ENCODE results near the gene SRP14. TPM values are rescaled to one million over a fixed set of nuclear protein-coding genes. Genes with fewer than 3 reads are reported as not detected.

The SRP14 gene
- total RNA-seq, 1 experiment from 2014 or later, result 223 TPM

GRCh38 chr15:40072216-40072990, 33.4 kb upstream of the SRP14 start:
- no peaks in the 10 kb centered on the region for H3K9me3 Mint-ChIP-seq (ENCODE audit: unreplicated experiment)
- no peak overlapping the region for H3K27ac Mint-ChIP-seq (ENCODE audit: unreplicated experiment)
- H3K36me3 ChIP-seq (ENCODE audit: control insufficient read depth, insufficient read depth, low read length), result no peaks in the 10 kb centered on the region; the same call in 1 of the 2 replicates
- no peaks in the 10 kb centered on the region for H3K27me3 Mint-ChIP-seq (ENCODE audit: insufficient read depth, unreplicated experiment)
- no peak overlapping the region for H3K4me3 ChIP-seq (ENCODE audit: low read depth, low read length)
- intact Hi-C loops (cut with micrococcal nuclease; ENCODE audit: unreplicated experiment), result no loop called here
- POLR2A ChIA-PET, result no interaction called here
- CTCF ChIA-PET, result no interaction called here
- TF ChIP-seq CTCF (IDR thresholded peaks at IDR 0.05; ENCODE audit: insufficient read depth in 1 of 2, low read depth in 1 of 2, low read length in 1 of 2, severe bottlenecking in 1 of 2, unreplicated experiment in 1 of 2), result no peak
- no peak for DNase-seq
- peaks cover 7% of the 10 kb centered on the region; the same call in 1 of the 2 replicates for H3K4me1 ChIP-seq
- H3K27me3 ChIP-seq (replicated peaks; ENCODE audit: control insufficient read depth, insufficient read depth, low read length), result no peaks in the 10 kb centered on the region
- no peak overlapping the region for H3K4me3 Mint-ChIP-seq (ENCODE audit: unreplicated experiment)
- no peaks in the 10 kb centered on the region for H3K9me3 ChIP-seq
- no peaks in the 10 kb centered on the region for H3K36me3 Mint-ChIP-seq (ENCODE audit: insufficient read depth, unreplicated experiment)
- peaks cover 8% of the 10 kb centered on the region for H3K4me1 Mint-ChIP-seq (ENCODE audit: low read depth, unreplicated experiment)
- BruUV-seq (replicated peaks), result no TSS peak

- TF ChIP-seq CTCF (IDR thresholded peaks at IDR 0.05; ENCODE audit: insufficient read depth in 1 of 2, low read depth in 1 of 2, low read length in 1 of 2, severe bottlenecking in 1 of 2, unreplicated experiment in 1 of 2), result no peak
- ChIA-PET CTCF (interaction anchor here (0.6 kb wide), 1 partner anchor 18 kb away, joined by 3 read pairs; no protein-coding TSS in a partner anchor), POLR2A (no interaction called here)
- Mint-ChIP-seq H3K4me1 (ENCODE audit: low read depth, unreplicated experiment) (peaks cover 8% of the 10 kb centered on the region), H3K9me3 (ENCODE audit: unreplicated experiment) (no peaks in the 10 kb centered on the region), H3K27me3 (ENCODE audit: insufficient read depth, unreplicated experiment) (no peaks in the 10 kb centered on the region), H3K36me3 (ENCODE audit: insufficient read depth, unreplicated experiment) (no peaks in the 10 kb centered on the region), H3K27ac (ENCODE audit: unreplicated experiment) (no peak overlapping the region), H3K4me3 (ENCODE audit: unreplicated experiment) (no peak overlapping the region)
- Histone ChIP-seq H3K9me3 (no peaks in the 10 kb centered on the region), H3K4me3 (ENCODE audit: low read depth, low read length) (no peak overlapping the region), H3K36me3 (ENCODE audit: control insufficient read depth, insufficient read depth, low read length) (no peaks in the 10 kb centered on the region; the same call in 1 of the 2 replicates), H3K27me3 (replicated peaks; ENCODE audit: control insufficient read depth, insufficient read depth, low read length) (no peaks in the 10 kb centered on the region), H3K4me1 (peaks cover 7% of the 10 kb centered on the region; the same call in 1 of the 2 replicates)
- BruUV-seq (replicated peaks), result no TSS peak
- DNase-seq, result no peak
- intact Hi-C loops (cut with micrococcal nuclease; ENCODE audit: unreplicated experiment), result no loop called here
These were observed 31.7 kb upstream of the SRP14 start for GRCh38 chr15:40070608-40071218.

GRCh38 chr15:40070166-40070557, 31.2 kb upstream of the SRP14 start:
- Mint-ChIP-seq H3K4me1 (ENCODE audit: low read depth, unreplicated experiment) (peaks cover 2% of the 10 kb centered on the region), H3K4me3 (ENCODE audit: unreplicated experiment) (no peak overlapping the region), H3K36me3 (ENCODE audit: insufficient read depth, unreplicated experiment) (no peaks in the 10 kb centered on the region), H3K9me3 (ENCODE audit: unreplicated experiment) (no peaks in the 10 kb centered on the region), H3K27me3 (ENCODE audit: insufficient read depth, unreplicated experiment) (no peaks in the 10 kb centered on the region), H3K27ac (ENCODE audit: unreplicated experiment) (no peak overlapping the region)
- intact Hi-C loops (cut with micrococcal nuclease; ENCODE audit: unreplicated experiment), result no loop called here
- POLR2A ChIA-PET, result no interaction called here
- no peaks in the 10 kb centered on the region; the same call in 1 of the 2 replicates for H3K36me3 ChIP-seq (ENCODE audit: control insufficient read depth, insufficient read depth, low read length)
- CTCF ChIA-PET, result interaction anchor here (0.6 kb wide), 1 partner anchor 18 kb away, joined by 3 read pairs; no protein-coding TSS in a partner anchor
- TF ChIP-seq CTCF (IDR thresholded peaks at IDR 0.05; ENCODE audit: insufficient read depth in 1 of 2, low read depth in 1 of 2, low read length in 1 of 2, severe bottlenecking in 1 of 2, unreplicated experiment in 1 of 2), result no peak
- no peak for DNase-seq
- BruUV-seq (replicated peaks), result no TSS peak
- H3K4me3 ChIP-seq (ENCODE audit: low read depth, low read length), result no peak overlapping the region
- H3K27me3 ChIP-seq (replicated peaks; ENCODE audit: control insufficient read depth, insufficient read depth, low read length), result no peaks in the 10 kb centered on the region
- H3K4me1 ChIP-seq, result peaks cover 2% of the 10 kb centered on the region; the same call in 1 of the 2 replicates
- H3K9me3 ChIP-seq, result no peaks in the 10 kb centered on the region

All from Caco-2 (cell line).